NCI-H2081 (cell line): ENCODE data around the gene STAT5B.
"Not testable (repeated sequence)": the region's sequence is repeated elsewhere in the genome, so short reads cannot be mapped to it uniquely, and the experiment has no call there.

Source experiments
- DNase-seq, 2 experiments: peaks; one replicate each; lab custom pipeline; 2025; lab: John Stamatoyannopoulos, UW

The STAT5B gene

GRCh38 chr17:42305543-42306384 is 29.6 kb upstream of the STAT5B start:
- DNase-seq, result no peak

- DNase-seq, result not testable (repeated sequence)
Measured at GRCh38 chr17:42305031-42305330, 28.8 kb upstream of the STAT5B start.

GRCh38 chr17:42304187-42305030 is 28.2 kb upstream of the STAT5B start:
- no peak for DNase-seq

- no peak for DNase-seq
Measured at GRCh38 chr17:42303694-42304093, 27.5 kb upstream of the STAT5B start.

GRCh38 chr17:42301022-42301421 is 24.8 kb upstream of the STAT5B start:
- no peak for DNase-seq

- not testable (repeated sequence) for DNase-seq
Measured at GRCh38 chr17:42299913-42300312, 23.7 kb upstream of the STAT5B start.

GRCh38 chr17:42299361-42299760 is 23.2 kb upstream of the STAT5B start:
- DNase-seq, result not testable (repeated sequence)

- not testable (repeated sequence) for DNase-seq
Measured at GRCh38 chr17:42297775-42298174, 21.6 kb upstream of the STAT5B start.

- no peak for DNase-seq
Measured at GRCh38 chr17:42296012-42296411, 19.8 kb upstream of the STAT5B start.

- no peak for DNase-seq
Measured at GRCh38 chr17:42294469-42295398, 18.5 kb upstream of the STAT5B start.

GRCh38 chr17:42291129-42291528 is 14.9 kb upstream of the STAT5B start:
- no peak for DNase-seq

- DNase-seq, result no peak
Measured at GRCh38 chr17:42290577-42290976, 14.4 kb upstream of the STAT5B start.

GRCh38 chr17:42289611-42290181 is 13.5 kb upstream of the STAT5B start:
- DNase-seq, result no peak

- no peak for DNase-seq
Measured at GRCh38 chr17:42288803-42289610, 12.8 kb upstream of the STAT5B start.

- peak; percentile 56 to 74 for DNase-seq
Measured at GRCh38 chr17:42287977-42288802, 12.0 kb upstream of the STAT5B start, which contains the start of gene STAT5A. STAT5A (plus strand) TSS chr17:42288498; CDS start chr17:42289412, 914 bp downstream.

GRCh38 chr17:42287305-42287976 is 11.2 kb upstream of the STAT5B start:
- DNase-seq, result no peak

GRCh38 chr17:42286411-42287221 is 10.4 kb upstream of the STAT5B start:
- no peak for DNase-seq

GRCh38 chr17:42285346-42286050 is 9.3 kb upstream of the STAT5B start:
- no peak for DNase-seq
